ENCODE results near the gene GP1BB. TPM values are rescaled to one million over a fixed set of nuclear protein-coding genes. Genes with fewer than 3 reads are reported as not detected.

Gene GP1BB
- polyA plus RNA-seq, 1 of the 3 experiments (the other 2 are of a cell fraction) = 1.5 TPM

DNA sequence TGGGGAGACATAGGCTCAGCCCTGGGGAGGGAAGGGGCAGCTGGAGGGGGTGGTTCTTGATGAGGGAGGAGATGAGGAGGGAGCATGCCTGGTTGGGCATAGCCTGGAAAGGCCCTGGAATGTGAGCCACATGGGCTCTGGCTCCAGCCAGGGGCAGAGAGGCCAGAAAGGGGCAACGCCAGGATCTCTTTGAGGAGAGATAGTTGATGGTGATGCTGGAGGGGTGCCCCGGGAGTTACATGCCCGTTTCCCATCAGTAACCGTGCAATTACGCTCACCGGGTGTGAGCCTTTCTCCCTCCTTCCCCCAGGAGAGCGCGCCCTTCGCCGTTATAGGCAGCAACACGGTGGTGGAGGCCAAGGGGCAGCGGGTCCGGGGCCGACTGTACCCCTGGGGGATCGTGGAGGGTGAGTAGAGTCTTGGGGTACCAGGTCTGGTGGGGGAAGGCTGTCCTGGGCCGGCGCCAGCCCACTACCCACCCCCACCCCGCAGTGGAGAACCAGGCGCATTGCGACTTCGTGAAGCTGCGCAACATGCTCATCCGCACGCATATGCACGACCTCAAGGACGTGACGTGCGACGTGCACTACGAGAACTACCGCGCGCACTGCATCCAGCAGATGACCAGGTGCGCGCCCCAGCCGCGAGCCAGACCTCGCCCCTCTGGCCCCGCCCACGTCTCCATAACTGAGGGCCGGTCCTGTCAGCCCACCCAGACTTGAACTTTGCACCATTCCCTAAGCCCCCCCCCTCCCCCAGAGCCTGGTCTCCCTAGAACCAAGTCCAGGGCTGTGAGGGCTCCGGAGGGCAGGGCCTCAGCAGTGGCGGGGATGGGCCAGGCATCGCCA lies 1.8 kb upstream of the GP1BB start:
- TF ChIP-seq TCF12 (IDR thresholded peaks at IDR 0.05) (no peak), GATA2 (CRISPR knock-in tag; IDR thresholded peaks at IDR 0.05) (no peak), FOXM1 (IDR thresholded peaks at IDR 0.05; ENCODE audit: low read depth) (no peak), ZBTB33 (IDR thresholded peaks at IDR 0.05; ENCODE audit: borderline replicate concordance, low read depth) (no peak), RAD21 (IDR thresholded peaks at IDR 0.05; ENCODE audit: low read length) (no peak), MXI1 (IDR thresholded peaks at IDR 0.05; ENCODE audit: low read depth, low read length) (no peak), SIN3A (IDR thresholded peaks at IDR 0.05; ENCODE audit: borderline replicate concordance, low read depth, low read length) (no peak), JUND (IDR thresholded peaks at IDR 0.05) (no peak), ELF1 (IDR thresholded peaks at IDR 0.05) (no peak), RFX5 (IDR thresholded peaks at IDR 0.05; ENCODE audit: low read length) (no peak), CHD2 (IDR thresholded peaks at IDR 0.05; ENCODE audit: low read length, partially characterized antibody) (no peak), POLR2AphosphoS5 (IDR thresholded peaks at IDR 0.05; ENCODE audit: low read depth, low read length) (no peak), RCOR1 (IDR thresholded peaks at IDR 0.05; ENCODE audit: low read length) (no peak), MAX (IDR thresholded peaks at IDR 0.05; ENCODE audit: low read depth) (no peak)
- TF ChIP-seq, protein P1, sequence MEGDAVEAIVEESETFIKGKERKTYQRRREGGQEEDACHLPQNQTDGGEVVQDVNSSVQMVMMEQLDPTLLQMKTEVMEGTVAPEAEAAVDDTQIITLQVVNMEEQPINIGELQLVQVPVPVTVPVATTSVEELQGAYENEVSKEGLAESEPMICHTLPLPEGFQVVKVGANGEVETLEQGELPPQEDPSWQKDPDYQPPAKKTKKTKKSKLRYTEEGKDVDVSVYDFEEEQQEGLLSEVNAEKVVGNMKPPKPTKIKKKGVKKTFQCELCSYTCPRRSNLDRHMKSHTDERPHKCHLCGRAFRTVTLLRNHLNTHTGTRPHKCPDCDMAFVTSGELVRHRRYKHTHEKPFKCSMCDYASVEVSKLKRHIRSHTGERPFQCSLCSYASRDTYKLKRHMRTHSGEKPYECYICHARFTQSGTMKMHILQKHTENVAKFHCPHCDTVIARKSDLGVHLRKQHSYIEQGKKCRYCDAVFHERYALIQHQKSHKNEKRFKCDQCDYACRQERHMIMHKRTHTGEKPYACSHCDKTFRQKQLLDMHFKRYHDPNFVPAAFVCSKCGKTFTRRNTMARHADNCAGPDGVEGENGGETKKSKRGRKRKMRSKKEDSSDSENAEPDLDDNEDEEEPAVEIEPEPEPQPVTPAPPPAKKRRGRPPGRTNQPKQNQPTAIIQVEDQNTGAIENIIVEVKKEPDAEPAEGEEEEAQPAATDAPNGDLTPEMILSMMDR (IDR thresholded peaks at IDR 0.05) = no peak
- TF ChIP-seq, protein P2, sequence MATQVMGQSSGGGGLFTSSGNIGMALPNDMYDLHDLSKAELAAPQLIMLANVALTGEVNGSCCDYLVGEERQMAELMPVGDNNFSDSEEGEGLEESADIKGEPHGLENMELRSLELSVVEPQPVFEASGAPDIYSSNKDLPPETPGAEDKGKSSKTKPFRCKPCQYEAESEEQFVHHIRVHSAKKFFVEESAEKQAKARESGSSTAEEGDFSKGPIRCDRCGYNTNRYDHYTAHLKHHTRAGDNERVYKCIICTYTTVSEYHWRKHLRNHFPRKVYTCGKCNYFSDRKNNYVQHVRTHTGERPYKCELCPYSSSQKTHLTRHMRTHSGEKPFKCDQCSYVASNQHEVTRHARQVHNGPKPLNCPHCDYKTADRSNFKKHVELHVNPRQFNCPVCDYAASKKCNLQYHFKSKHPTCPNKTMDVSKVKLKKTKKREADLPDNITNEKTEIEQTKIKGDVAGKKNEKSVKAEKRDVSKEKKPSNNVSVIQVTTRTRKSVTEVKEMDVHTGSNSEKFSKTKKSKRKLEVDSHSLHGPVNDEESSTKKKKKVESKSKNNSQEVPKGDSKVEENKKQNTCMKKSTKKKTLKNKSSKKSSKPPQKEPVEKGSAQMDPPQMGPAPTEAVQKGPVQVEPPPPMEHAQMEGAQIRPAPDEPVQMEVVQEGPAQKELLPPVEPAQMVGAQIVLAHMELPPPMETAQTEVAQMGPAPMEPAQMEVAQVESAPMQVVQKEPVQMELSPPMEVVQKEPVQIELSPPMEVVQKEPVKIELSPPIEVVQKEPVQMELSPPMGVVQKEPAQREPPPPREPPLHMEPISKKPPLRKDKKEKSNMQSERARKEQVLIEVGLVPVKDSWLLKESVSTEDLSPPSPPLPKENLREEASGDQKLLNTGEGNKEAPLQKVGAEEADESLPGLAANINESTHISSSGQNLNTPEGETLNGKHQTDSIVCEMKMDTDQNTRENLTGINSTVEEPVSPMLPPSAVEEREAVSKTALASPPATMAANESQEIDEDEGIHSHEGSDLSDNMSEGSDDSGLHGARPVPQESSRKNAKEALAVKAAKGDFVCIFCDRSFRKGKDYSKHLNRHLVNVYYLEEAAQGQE (IDR thresholded peaks at IDR 0.05; ENCODE audit: low read depth, low read length) = no peak
- TF ChIP-seq, protein P3, sequence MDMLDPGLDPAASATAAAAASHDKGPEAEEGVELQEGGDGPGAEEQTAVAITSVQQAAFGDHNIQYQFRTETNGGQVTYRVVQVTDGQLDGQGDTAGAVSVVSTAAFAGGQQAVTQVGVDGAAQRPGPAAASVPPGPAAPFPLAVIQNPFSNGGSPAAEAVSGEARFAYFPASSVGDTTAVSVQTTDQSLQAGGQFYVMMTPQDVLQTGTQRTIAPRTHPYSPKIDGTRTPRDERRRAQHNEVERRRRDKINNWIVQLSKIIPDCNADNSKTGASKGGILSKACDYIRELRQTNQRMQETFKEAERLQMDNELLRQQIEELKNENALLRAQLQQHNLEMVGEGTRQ (IDR thresholded peaks at IDR 0.05; ENCODE audit: borderline replicate concordance, low read depth, low read length) = no peak
- TF ChIP-seq, protein P4, sequence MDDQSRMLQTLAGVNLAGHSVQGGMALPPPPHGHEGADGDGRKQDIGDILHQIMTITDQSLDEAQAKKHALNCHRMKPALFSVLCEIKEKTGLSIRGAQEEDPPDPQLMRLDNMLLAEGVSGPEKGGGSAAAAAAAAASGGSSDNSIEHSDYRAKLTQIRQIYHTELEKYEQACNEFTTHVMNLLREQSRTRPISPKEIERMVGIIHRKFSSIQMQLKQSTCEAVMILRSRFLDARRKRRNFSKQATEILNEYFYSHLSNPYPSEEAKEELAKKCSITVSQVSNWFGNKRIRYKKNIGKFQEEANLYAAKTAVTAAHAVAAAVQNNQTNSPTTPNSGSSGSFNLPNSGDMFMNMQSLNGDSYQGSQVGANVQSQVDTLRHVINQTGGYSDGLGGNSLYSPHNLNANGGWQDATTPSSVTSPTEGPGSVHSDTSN (IDR thresholded peaks at IDR 0.05) = no peak

More for the DNA sequence above, 1.8 kb upstream of the GP1BB start:
- POLR2A ChIA-PET = no interaction called here
- Histone ChIP-seq H3K79me2 (ENCODE audit: insufficient read depth) (no peaks in the 10 kb centered on the region), H3K4me2 (no peak overlapping the region), H3K9ac (no peak overlapping the region), H3K9me3 (no peaks in the 10 kb centered on the region), H3K36me3 (replicated peaks in 1 of 2; ENCODE audit: control insufficient read depth in 1 of 2, insufficient read depth in 2 of 2, low read length in 1 of 2) (peaks cover 0 to 5% of the 10 kb centered on the region in 2 experiments), H3F3A (replicated peaks; ENCODE audit: insufficient read depth) (no peaks in the 10 kb centered on the region), H3K4me1 (ENCODE audit: control insufficient read depth in 1 of 2, insufficient read depth in 2 of 2, low read depth in 1 of 2, low read length in 1 of 2) (peaks cover 0 to 18% of the 10 kb centered on the region in 2 experiments; a peak in 1 of 4 replicates), H3K27me3 (ENCODE audit: insufficient read depth) (no peaks in the 10 kb centered on the region), H3K9me2 (no peaks in the 10 kb centered on the region), H2AFZ (ENCODE audit: low read depth) (no peak overlapping the region), H3K4me3 (ENCODE audit: low read depth in 2 of 2, low read length in 1 of 2) (no peak overlapping the region), H4K20me1 (ENCODE audit: insufficient read depth) (no peaks in the 10 kb centered on the region), H3K27ac (ENCODE audit: low read depth in 2 of 2, low read length in 1 of 2) (no peak overlapping the region)
- no peak for DNase-seq
- 95% methylated on average over 27 of the region's 44 CpGs for WGBS (ENCODE audit: low lambda C conversion rate)
- CTCF ChIA-PET = interaction anchor here (1.0 to 4.0 kb wide), 6 partner anchors 9 to 189 kb away, joined by 3 to 42 read pairs (median 12); no protein-coding TSS in a partner anchor

Data from SK-N-SH (cell line).